CD4-positive, alpha-beta T cell treated with Interleukin-1 beta for 1 hour (primary cell): ENCODE measurements around the gene IREB2.
"Not testable (repeated sequence)": the region's sequence is repeated elsewhere in the genome, so short reads cannot be mapped to it uniquely, and the experiment has no call there.

Experiments
- DNase-seq, 2 donors: peaks; one replicate each; pipeline ENCODE4 v3.0.0-alpha.2; 2020 to 2022

The IREB2 gene

GRCh38 chr15:78481917-78482316 is 43.9 kb downstream of the IREB2 start:
- no peak for DNase-seq

GRCh38 chr15:78492872-78493271 is 54.9 kb downstream of the IREB2 start:
- no peak for DNase-seq

GRCh38 chr15:78501857-78502256 is 63.8 kb downstream of the IREB2 start:
- DNase-seq, result no peak

GRCh38 chr15:78502641-78503040 is 64.6 kb downstream of the IREB2 start:
- DNase-seq, result no peak

- peak; percentile 71 to 79 for DNase-seq
These were observed 69.2 kb downstream of the IREB2 start, which contains the start of gene HYKK for GRCh38 chr15:78506971-78507830. TSS of gene HYKK (plus strand) at chr15:78507577. CDS start at chr15:78513089, 5,512 bp downstream.

GRCh38 chr15:78507831-78508160 is 69.8 kb downstream of the IREB2 start:
- peak in 1 of 2 donors; percentile 2 for DNase-seq

- DNase-seq, result no peak
These were observed 70.3 kb downstream of the IREB2 start for GRCh38 chr15:78508272-78508671.

- DNase-seq, result peak in 1 of 2 donors; percentile 3
These were observed 71.8 kb downstream of the IREB2 start for GRCh38 chr15:78509726-78510312.

- DNase-seq, result not testable (repeated sequence)
These were observed 82.0 kb downstream of the IREB2 start for GRCh38 chr15:78520035-78520434.

- DNase-seq, result no peak
These were observed 86.2 kb downstream of the IREB2 start for GRCh38 chr15:78524230-78524629.

- DNase-seq, result no peak
These were observed 89.3 kb downstream of the IREB2 start for GRCh38 chr15:78527325-78527724.

- DNase-seq, result no peak
These were observed 95.3 kb downstream of the IREB2 start for GRCh38 chr15:78533331-78533730.

- DNase-seq, result peak in 1 of 2 donors; percentile 2
These were observed 98.1 kb downstream of the IREB2 start for GRCh38 chr15:78536134-78536533.

- no peak for DNase-seq
These were observed 99.4 kb downstream of the IREB2 start for GRCh38 chr15:78537266-78537905.

GRCh38 chr15:78538358-78538757 is 100.3 kb downstream of the IREB2 start:
- no peak for DNase-seq

GRCh38 chr15:78539464-78540140 is 101.6 kb downstream of the IREB2 start:
- not testable (repeated sequence) for DNase-seq

GRCh38 chr15:78540141-78540870 is 102.3 kb downstream of the IREB2 start, which contains the start of gene PSMA4:
TSS of gene PSMA4 (plus strand) at chr15:78540444. CDS start at chr15:78541928, 1,484 bp downstream.
- DNase-seq, result peak; percentile 91 to 93

GRCh38 chr15:78540871-78541743 is 103.1 kb downstream of the IREB2 start:
- DNase-seq, result peak in 1 of 2 donors; percentile 11

GRCh38 chr15:78541744-78542034 is 103.7 kb downstream of the IREB2 start:
- no peak for DNase-seq

- no peak for DNase-seq
These were observed 104.6 kb downstream of the IREB2 start for GRCh38 chr15:78542647-78543046.

GRCh38 chr15:78550194-78550593 is 112.2 kb downstream of the IREB2 start:
- DNase-seq, result no peak

- no peak for DNase-seq
These were observed 112.8 kb downstream of the IREB2 start for GRCh38 chr15:78550815-78551214.
